ENCODE data around the gene HNMT. TPM values are rescaled to one million over a fixed set of nuclear protein-coding genes. Genes with fewer than 3 reads are reported as not detected.

HNMT gene
- total and polyA plus RNA-seq, 2 of the 13 experiments (the other 11 are each of a cell fraction or from before 2014, with no cell fraction given), result 279 to 309 TPM

DNA sequence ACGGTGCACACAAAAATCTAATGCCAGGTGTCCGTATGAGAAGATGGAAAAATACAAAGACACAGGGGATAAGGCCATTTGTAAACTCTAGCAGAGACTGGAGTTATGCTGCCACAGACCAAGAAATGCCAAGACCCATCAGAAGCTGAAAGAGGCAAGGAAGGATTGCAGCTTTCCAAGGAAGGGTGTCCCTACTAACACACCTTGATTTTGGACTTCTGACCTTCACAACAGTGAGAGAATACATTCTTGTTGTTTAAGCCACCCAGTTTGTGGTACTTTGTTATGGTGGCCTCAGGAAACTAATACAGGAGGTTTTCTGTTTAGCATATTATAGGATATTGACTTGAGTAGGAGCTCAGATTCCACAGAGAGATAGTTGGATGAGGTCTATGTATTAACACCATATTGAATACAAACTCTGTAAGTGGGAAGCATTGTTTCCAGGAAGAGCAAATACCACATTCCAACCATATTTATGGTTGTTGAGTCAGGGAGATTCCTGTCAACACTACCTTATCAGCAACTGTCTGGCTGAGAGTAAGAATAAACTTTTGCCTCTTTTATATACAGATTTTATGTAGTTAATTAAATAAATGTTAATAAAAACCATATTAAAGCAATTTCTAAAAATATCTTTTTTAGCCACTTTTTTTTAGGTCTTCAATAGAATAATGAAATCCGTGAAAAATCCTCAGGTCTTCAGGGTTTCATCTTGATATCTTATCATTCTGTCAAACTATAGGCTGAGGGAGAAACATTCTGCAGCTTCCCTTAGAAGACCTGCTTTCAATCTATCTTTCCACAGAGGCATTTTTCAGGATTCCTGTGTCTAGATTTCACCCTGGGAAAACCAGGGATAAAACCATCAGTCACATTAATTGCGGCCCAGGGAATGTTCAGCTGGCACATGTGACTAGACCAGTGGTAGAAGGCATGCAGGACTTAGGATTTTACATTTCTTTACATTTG, 35.4 kb upstream of the HNMT start (continued):
- TF ChIP-seq ZNF383 (CRISPR knock-in tag; IDR thresholded peaks at IDR 0.05; ENCODE audit: borderline replicate concordance) (no peak), ZFY (CRISPR knock-in tag; IDR thresholded peaks at IDR 0.05) (peak; percentile 13; the same call in 1 of the 2 replicates), NKX3-1 (CRISPR knock-in tag; IDR thresholded peaks at IDR 0.05) (peak; percentile 81; the same call in 1 of the 2 replicates), CHD4 (IDR thresholded peaks at IDR 0.05; ENCODE audit: borderline replicate concordance, low read length) (peak; percentile 77; the same call in 1 of the 2 replicates), WIZ (CRISPR knock-in tag; IDR thresholded peaks at IDR 0.05) (no peak), ZNF382 (CRISPR knock-in tag; IDR thresholded peaks at IDR 0.05; ENCODE audit: borderline replicate concordance) (no peak), SNAI1 (CRISPR knock-in tag; IDR thresholded peaks at IDR 0.05; ENCODE audit: borderline replicate concordance) (0 out of 2 replicates have a peak, but pooled peaks have one; percentile 35), ZSCAN9 (CRISPR knock-in tag; IDR thresholded peaks at IDR 0.05; ENCODE audit: borderline replicate concordance) (no peak; the same call in 1 of the 2 replicates), ZNF790 (CRISPR knock-in tag; IDR thresholded peaks at IDR 0.05; ENCODE audit: borderline replicate concordance) (no peak), ZNF577 (CRISPR knock-in tag; IDR thresholded peaks at IDR 0.05; ENCODE audit: borderline replicate concordance, low read depth) (no peak), POGZ (CRISPR knock-in tag; IDR thresholded peaks at IDR 0.05) (peak; percentile 72), ZNF484 (CRISPR knock-in tag; IDR thresholded peaks at IDR 0.05; ENCODE audit: borderline replicate concordance, low read depth) (no peak), ATRX (CRISPR knock-in tag; IDR thresholded peaks at IDR 0.05; ENCODE audit: borderline replicate concordance) (no peak), TGIF2 (CRISPR knock-in tag; IDR thresholded peaks at IDR 0.05) (no peak; the same call in 1 of the 2 replicates), ZNF138 (CRISPR knock-in tag; IDR thresholded peaks at IDR 0.05; ENCODE audit: low read depth) (no peak), SRSF1 (optimal IDR thresholded peaks at IDR 0.05; ENCODE audit: low read depth, low read length) (no peak), ZNF747 (CRISPR knock-in tag; IDR thresholded peaks at IDR 0.05; ENCODE audit: borderline replicate concordance) (0 out of 2 replicates have a peak, but pooled peaks have one; percentile 50)
- TF ChIP-seq, protein P1, sequence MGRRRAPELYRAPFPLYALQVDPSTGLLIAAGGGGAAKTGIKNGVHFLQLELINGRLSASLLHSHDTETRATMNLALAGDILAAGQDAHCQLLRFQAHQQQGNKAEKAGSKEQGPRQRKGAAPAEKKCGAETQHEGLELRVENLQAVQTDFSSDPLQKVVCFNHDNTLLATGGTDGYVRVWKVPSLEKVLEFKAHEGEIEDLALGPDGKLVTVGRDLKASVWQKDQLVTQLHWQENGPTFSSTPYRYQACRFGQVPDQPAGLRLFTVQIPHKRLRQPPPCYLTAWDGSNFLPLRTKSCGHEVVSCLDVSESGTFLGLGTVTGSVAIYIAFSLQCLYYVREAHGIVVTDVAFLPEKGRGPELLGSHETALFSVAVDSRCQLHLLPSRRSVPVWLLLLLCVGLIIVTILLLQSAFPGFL (CRISPR knock-in tag; IDR thresholded peaks at IDR 0.05), result no peak
- TF ChIP-seq, protein P2, sequence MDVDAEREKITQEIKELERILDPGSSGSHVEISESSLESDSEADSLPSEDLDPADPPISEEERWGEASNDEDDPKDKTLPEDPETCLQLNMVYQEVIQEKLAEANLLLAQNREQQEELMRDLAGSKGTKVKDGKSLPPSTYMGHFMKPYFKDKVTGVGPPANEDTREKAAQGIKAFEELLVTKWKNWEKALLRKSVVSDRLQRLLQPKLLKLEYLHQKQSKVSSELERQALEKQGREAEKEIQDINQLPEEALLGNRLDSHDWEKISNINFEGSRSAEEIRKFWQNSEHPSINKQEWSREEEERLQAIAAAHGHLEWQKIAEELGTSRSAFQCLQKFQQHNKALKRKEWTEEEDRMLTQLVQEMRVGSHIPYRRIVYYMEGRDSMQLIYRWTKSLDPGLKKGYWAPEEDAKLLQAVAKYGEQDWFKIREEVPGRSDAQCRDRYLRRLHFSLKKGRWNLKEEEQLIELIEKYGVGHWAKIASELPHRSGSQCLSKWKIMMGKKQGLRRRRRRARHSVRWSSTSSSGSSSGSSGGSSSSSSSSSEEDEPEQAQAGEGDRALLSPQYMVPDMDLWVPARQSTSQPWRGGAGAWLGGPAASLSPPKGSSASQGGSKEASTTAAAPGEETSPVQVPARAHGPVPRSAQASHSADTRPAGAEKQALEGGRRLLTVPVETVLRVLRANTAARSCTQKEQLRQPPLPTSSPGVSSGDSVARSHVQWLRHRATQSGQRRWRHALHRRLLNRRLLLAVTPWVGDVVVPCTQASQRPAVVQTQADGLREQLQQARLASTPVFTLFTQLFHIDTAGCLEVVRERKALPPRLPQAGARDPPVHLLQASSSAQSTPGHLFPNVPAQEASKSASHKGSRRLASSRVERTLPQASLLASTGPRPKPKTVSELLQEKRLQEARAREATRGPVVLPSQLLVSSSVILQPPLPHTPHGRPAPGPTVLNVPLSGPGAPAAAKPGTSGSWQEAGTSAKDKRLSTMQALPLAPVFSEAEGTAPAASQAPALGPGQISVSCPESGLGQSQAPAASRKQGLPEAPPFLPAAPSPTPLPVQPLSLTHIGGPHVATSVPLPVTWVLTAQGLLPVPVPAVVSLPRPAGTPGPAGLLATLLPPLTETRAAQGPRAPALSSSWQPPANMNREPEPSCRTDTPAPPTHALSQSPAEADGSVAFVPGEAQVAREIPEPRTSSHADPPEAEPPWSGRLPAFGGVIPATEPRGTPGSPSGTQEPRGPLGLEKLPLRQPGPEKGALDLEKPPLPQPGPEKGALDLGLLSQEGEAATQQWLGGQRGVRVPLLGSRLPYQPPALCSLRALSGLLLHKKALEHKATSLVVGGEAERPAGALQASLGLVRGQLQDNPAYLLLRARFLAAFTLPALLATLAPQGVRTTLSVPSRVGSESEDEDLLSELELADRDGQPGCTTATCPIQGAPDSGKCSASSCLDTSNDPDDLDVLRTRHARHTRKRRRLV (CRISPR knock-in tag; IDR thresholded peaks at IDR 0.05), result 0 out of 2 replicates have a peak, but pooled peaks have one; percentile 61
- TF ChIP-seq, protein P3, sequence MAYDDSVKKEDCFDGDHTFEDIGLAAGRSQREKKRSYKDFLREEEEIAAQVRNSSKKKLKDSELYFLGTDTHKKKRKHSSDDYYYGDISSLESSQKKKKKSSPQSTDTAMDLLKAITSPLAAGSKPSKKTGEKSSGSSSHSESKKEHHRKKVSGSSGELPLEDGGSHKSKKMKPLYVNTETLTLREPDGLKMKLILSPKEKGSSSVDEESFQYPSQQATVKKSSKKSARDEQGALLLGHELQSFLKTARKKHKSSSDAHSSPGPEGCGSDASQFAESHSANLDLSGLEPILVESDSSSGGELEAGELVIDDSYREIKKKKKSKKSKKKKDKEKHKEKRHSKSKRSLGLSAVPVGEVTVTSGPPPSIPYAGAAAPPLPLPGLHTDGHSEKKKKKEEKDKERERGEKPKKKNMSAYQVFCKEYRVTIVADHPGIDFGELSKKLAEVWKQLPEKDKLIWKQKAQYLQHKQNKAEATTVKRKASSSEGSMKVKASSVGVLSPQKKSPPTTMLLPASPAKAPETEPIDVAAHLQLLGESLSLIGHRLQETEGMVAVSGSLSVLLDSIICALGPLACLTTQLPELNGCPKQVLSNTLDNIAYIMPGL (CRISPR knock-in tag; IDR thresholded peaks at IDR 0.05; ENCODE audit: borderline replicate concordance in 1 of 2, low read depth in 1 of 2), result peak in 1 of 2 experiments; percentile 15; a peak in 2 of 4 replicates

Data from HepG2 (cell line).